Effector memory CD4-positive, alpha-beta T cell (primary cell): ENCODE measurements around the gene KRTAP15-1.

Experiments
- DNase-seq, 3 donors: peaks; one replicate each; pipeline ENCODE4 v3.0.0-alpha.2; 2020
- H3K27ac ChIP-seq: 2 replicates; pipeline ENCODE4 v1.7.0; 2013; ENCODE audit warnings: mild to moderate bottlenecking, low read length, moderate library complexity; ENCODE audit not compliant: insufficient read depth, poor library complexity, severe bottlenecking
- H3K27me3 ChIP-seq: replicated peaks from 2 replicates; pipeline ENCODE4 v1.7.0; 2013; ENCODE audit warnings: mild to moderate bottlenecking, low read length; ENCODE audit not compliant: insufficient read depth, control insufficient read depth, poor library complexity, severe bottlenecking
- H3K36me3 ChIP-seq: 2 replicates; pipeline ENCODE4 v1.7.0; 2013; ENCODE audit warnings: mild to moderate bottlenecking, low read length, moderate library complexity; ENCODE audit not compliant: control insufficient read depth, insufficient read depth
- H3K4me1 ChIP-seq: 2 replicates; pipeline ENCODE4 v1.7.0; 2013; ENCODE audit warnings: low read length, mild to moderate bottlenecking; ENCODE audit not compliant: control insufficient read depth, insufficient read depth, poor library complexity, severe bottlenecking
- H3K4me3 ChIP-seq: 2 replicates; pipeline ENCODE4 v1.7.0; 2013; ENCODE audit warnings: low read length, low read depth, mild to moderate bottlenecking; ENCODE audit not compliant: insufficient read depth, poor library complexity, severe bottlenecking
- H3K9me3 ChIP-seq: 2 replicates; pipeline ENCODE4 v1.7.0; 2013; ENCODE audit warnings: mild to moderate bottlenecking, low read length, moderate library complexity; ENCODE audit not compliant: control insufficient read depth
- total RNA-seq, 3 donors: gene quantifications; one replicate each; lab custom pipeline; 2026; lab: John Stamatoyannopoulos, UW

Gene KRTAP15-1
- 0 reads per million in 3 donors for total RNA-seq

GRCh38 chr21:30439975-30440374, at the start of gene KRTAP15-1:
Gene KRTAP15-1, plus strand, starts transcription at chr21:30440275. Its CDS starts 53 bp downstream, at chr21:30440328.
- Histone ChIP-seq H3K27me3 (no peaks in the 10 kb centered on the region), H3K36me3 (no peaks in the 10 kb centered on the region), H3K4me1 (no peaks in the 10 kb centered on the region), H3K9me3 (no peaks in the 10 kb centered on the region), H3K4me3 (no peak within 1 kb of the TSS), H3K27ac (no peak within 1 kb of the TSS)
- no peak for DNase-seq

GRCh38 chr21:30391492-30392025, 48.5 kb upstream of the KRTAP15-1 start:
- Histone ChIP-seq H3K27me3 (no peaks in the 10 kb centered on the region), H3K27ac (no peak overlapping the region), H3K9me3 (no peaks in the 10 kb centered on the region), H3K4me1 (no peaks in the 10 kb centered on the region), H3K36me3 (no peaks in the 10 kb centered on the region), H3K4me3 (no peak overlapping the region)
- no peak for DNase-seq

- H3K36me3 ChIP-seq, result no peaks in the 10 kb centered on the region
- no peaks in the 10 kb centered on the region for H3K27me3 ChIP-seq
- DNase-seq, result no peak
- H3K27ac ChIP-seq, result no peak within 1 kb of the TSS
- H3K4me3 ChIP-seq, result no peak within 1 kb of the TSS
- H3K4me1 ChIP-seq, result no peaks in the 10 kb centered on the region
- no peaks in the 10 kb centered on the region for H3K9me3 ChIP-seq
Observed at GRCh38 chr21:30395731-30396130, 44.3 kb upstream of the KRTAP15-1 start, which contains the start of gene KRTAP13-1. Gene KRTAP13-1, plus strand, starts transcription at chr21:30396031. Its CDS starts 56 bp downstream, at chr21:30396087.

DNA sequence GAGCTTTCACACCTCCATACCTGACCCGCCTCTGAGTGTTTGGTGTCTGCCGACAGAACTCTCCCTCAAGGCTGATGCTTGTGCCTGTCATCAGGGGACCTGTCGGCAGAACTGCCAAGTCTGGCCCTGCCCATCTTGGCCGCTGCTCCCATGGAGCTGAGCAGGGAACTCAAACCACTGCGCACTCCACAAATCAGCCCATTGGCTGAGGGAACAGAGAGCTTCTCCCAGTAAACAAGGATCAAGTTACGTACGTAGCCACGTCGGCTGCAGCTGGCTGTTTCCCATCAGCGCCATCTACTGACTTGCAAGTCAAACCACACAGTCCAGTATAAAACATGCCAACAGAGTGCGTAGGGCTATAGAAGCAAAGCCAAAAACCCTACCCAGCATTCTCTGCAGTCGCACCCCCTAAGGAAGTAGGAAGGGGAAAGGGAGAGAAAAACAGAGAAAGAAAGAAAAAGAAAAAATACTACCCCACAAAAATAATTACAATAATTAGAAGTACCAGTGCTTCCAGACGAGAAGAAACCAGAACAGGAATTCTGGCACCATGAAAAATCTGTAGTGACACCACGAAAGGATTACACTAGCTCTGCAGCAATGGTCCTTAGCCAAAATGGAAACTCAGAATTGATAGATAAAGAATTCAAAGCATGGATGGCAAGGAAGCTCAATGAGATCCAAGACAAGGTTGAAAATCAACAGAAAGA, 31.1 kb upstream of the KRTAP15-1 start:
- H3K36me3 ChIP-seq, result no peaks in the 10 kb centered on the region
- no peak overlapping the region for H3K4me3 ChIP-seq
- no peaks in the 10 kb centered on the region for H3K9me3 ChIP-seq
- DNase-seq, result no peak
- H3K4me1 ChIP-seq, result no peaks in the 10 kb centered on the region
- H3K27me3 ChIP-seq, result no peaks in the 10 kb centered on the region
- H3K27ac ChIP-seq, result no peak overlapping the region

DNA sequence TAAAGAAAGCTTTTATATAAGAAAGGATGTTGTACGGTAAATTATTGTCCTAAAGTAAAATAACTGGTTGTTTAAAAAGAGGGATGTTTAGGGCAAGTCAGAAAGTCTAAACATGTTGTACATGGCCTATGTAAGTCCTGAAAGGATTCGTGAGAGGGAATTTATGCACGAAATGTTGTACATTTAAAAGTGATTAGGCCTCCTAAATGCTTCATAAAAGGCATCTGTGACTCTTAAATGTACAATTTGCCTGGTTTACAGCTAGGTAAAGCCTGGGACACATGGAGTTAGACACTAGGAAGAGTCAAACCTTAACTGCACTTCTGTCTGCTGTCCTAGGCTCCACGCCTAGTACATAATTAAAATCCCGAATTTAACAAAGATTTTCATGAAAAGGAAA, 24.1 kb upstream of the KRTAP15-1 start:
- no peak overlapping the region for H3K4me3 ChIP-seq
- H3K4me1 ChIP-seq, result no peaks in the 10 kb centered on the region
- H3K9me3 ChIP-seq, result no peaks in the 10 kb centered on the region
- no peak for DNase-seq
- no peaks in the 10 kb centered on the region for H3K27me3 ChIP-seq
- H3K27ac ChIP-seq, result no peak overlapping the region
- no peaks in the 10 kb centered on the region for H3K36me3 ChIP-seq

- H3K27me3 ChIP-seq, result no peaks in the 10 kb centered on the region
- H3K27ac ChIP-seq, result no peak within 1 kb of the TSS
Observed at GRCh38 chr21:30425826-30426225, 14.2 kb upstream of the KRTAP15-1 start, which contains the start of gene KRTAP13-3. Gene KRTAP13-3, minus strand, starts transcription at chr21:30425926. Its CDS starts 14 bp downstream, at chr21:30425912.

GRCh38 chr21:30426731-30427130, 13.3 kb upstream of the KRTAP15-1 start:
- Histone ChIP-seq H3K4me3 (no peak overlapping the region), H3K27ac (no peak overlapping the region), H3K9me3 (no peaks in the 10 kb centered on the region), H3K27me3 (no peaks in the 10 kb centered on the region), H3K4me1 (no peaks in the 10 kb centered on the region), H3K36me3 (no peaks in the 10 kb centered on the region)
- DNase-seq, result no peak

More at GRCh38 chr21:30425826-30426225, 14.2 kb upstream of the KRTAP15-1 start, which contains the start of gene KRTAP13-3:
- Histone ChIP-seq H3K4me1 (no peaks in the 10 kb centered on the region), H3K4me3 (no peak within 1 kb of the TSS), H3K36me3 (no peaks in the 10 kb centered on the region), H3K9me3 (no peaks in the 10 kb centered on the region)
- no peak for DNase-seq

DNA sequence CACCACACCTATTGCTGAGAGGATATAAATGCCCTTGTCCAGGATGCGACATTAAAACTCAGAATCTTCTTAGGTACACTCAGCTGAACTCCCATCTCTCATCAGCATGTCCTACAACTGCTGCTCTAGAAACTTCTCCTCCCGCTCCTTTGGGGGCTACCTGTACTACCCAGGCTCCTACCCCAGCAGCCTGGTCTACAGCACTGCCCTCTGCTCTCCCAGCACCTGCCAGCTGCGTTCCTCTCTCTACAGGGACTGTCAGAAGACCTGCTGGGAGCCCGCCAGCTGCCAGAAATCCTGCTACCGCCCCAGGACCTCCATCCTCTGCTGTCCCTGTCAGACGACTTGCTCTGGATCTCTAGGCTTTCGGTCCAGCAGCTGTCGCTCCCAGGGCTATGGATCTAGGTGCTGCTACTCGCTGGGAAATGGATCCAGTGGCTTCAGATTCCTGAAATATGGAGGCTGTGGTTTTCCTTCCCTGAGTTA, 9.9 kb upstream of the KRTAP15-1 start, which contains the start of gene KRTAP13-4:
KRTAP13-4 (plus strand) TSS at position 51 of the 486 bp plus-strand sequence; CDS start at position 107, 56 bp downstream.
- H3K36me3 ChIP-seq, result no peaks in the 10 kb centered on the region
- H3K27ac ChIP-seq, result no peak within 1 kb of the TSS
- no peaks in the 10 kb centered on the region for H3K9me3 ChIP-seq
- H3K4me3 ChIP-seq, result no peak within 1 kb of the TSS
- H3K27me3 ChIP-seq, result no peaks in the 10 kb centered on the region
- DNase-seq, result no peak
- no peaks in the 10 kb centered on the region for H3K4me1 ChIP-seq

DNA sequence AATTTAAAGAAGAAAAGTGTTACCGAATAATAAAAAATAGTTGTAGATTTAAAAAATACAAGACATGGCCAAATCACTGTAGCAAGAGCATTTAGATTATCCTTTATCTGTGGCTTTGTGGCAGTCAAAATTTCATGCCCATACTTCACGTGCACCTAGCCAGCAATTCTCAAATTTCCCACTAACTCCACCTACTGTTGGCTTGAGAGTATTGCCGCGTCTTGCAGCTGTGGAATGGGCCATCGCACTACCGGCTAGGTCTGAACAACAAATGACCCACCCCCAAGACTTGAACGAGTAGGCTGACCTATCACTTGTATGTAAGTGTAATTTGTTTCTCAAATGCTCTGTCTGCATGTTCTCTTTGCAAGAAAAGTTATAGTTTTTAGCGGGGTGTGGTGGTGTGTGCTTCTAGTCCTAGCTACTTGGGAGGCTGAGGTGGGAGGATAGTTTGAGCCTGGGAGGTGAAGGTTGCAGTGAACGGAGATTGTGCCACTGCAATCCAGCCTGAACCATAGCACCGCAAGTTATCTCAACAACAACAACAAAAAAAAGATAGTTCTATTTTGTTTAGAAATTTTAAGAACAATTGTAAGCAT, 5.9 kb upstream of the KRTAP15-1 start:
- no peaks in the 10 kb centered on the region for H3K27me3 ChIP-seq
- no peaks in the 10 kb centered on the region for H3K4me1 ChIP-seq
- no peaks in the 10 kb centered on the region for H3K36me3 ChIP-seq
- no peak overlapping the region for H3K4me3 ChIP-seq
- no peaks in the 10 kb centered on the region for H3K9me3 ChIP-seq
- no peak overlapping the region for H3K27ac ChIP-seq
- no peak for DNase-seq
